Peyer's patch (tissue), 4 donors: ENCODE results near the gene SIX5. TPM values are rescaled to one million over a fixed set of nuclear protein-coding genes. Genes with fewer than 3 reads are reported as not detected.

Experiments used
- DNase-seq, 3 donors: peaks; one replicate each; pipeline ENCODE4 v3.0.0-alpha.2; 2017 to 2019
- H3K27ac ChIP-seq, 4 donors: fragments of 200-600 bp; sonication (generic); one replicate each; pipeline ENCODE4 v1.5.1; 2016 to 2019
- H3K27me3 ChIP-seq, 2 donors: fragments of 200-600 bp; sonication (generic); one replicate each; pipeline ENCODE4 v1.5.1; 2019
- H3K36me3 ChIP-seq, 3 donors: fragments of 200-600 bp; sonication (generic); one replicate each; pipeline ENCODE4 v1.5.1; 2016 to 2019
- H3K4me1 ChIP-seq, 4 donors: fragments of 200-600 bp; sonication (generic); one replicate each; pipeline ENCODE4 v1.5.1; 2016 to 2019
- H3K4me3 ChIP-seq, 4 donors: fragments of 200-600 bp; sonication (generic); 1 replicate in 3 of 4; 2 replicates in 1 of 4; pipeline ENCODE4 v1.5.1; 2016 to 2019; ENCODE audit warnings: mild to moderate bottlenecking in 1 of 4
- H3K9me3 ChIP-seq, 4 donors: fragments of 200-600 bp; sonication (generic); one replicate each; pipeline ENCODE4 v1.5.1; 2016 to 2019; ENCODE audit warnings: mild to moderate bottlenecking in 1 of 4
- POLR2A ChIP-seq, 2 donors: fragments of 450-650 bp; IDR thresholded peaks; one replicate each; pipeline ENCODE4 v1.5.1; 2017; ENCODE audit warnings: antibody characterized with exemption in 2 of 2, mild to moderate bottlenecking in 2 of 2, moderate library complexity in 2 of 2
- total RNA-seq, 4 donors: library from RNA; depleted of rRNA; stranded (reverse); fragments of >200 nt; gene quantifications; one replicate each; pipeline ENCODE4 v1.1.0, GENCODE V29; 2016
- TF ChIP-seq, protein P1 (sequence below), 6 experiments: fragments of 450-650 bp in 4 of 6; fragments of 200-600 bp in 2 of 6; sonication (generic) in 1 of 6; IDR thresholded peaks; one replicate each; pipeline ENCODE4 v1.5.1; 2017 to 2019; ENCODE audit warnings: antibody characterized with exemption in 6 of 6, mild to moderate bottlenecking in 3 of 6, moderate library complexity in 1 of 6

The SIX5 gene
- total RNA-seq, 4 donors from 2014 or later, result 3.3 to 11.5 (median 6.2) TPM

DNA sequence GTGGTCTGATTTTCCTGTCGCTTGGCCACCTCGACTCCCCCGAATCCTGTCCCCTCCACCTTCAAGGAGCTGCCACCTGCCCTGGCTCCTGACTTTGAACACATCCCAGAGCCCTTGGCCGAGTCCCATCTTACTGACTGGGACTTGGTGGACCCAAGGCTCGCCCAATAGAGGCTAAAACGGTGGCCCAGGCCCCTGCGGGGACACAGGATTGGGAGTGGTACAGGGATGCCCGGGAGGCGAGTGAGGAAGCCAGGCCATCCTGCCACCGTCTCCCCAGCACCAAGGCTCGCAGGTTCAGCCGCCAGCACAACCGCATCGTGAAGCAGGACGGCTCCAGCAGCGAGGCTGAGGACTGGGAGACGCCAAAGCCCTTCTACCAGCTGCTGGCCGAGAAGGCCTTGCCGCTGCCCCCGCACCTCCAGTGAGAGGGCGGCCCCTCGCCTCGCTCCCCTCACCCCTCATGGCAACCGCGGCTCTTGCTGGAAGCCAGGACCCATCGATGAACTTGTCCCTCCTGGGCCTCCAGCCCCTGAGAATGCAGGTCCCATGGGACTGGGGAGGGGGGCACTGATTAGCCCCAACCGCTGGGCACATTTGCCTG lies 5.3 kb downstream of the SIX5 start:
- Histone ChIP-seq H3K36me3 (no peaks in the 10 kb centered on the region), H3K27me3 (no peaks in the 10 kb centered on the region), H3K4me3 (no peak overlapping the region), H3K27ac (no peak overlapping the region), H3K9me3 (no peaks in the 10 kb centered on the region), H3K4me1 (peaks cover 0 to 36% (median 7%) of the 10 kb centered on the region in 4 donors)
- TF ChIP-seq POLR2A (IDR thresholded peaks at IDR 0.05), result no peak
- TF ChIP-seq, protein P1, sequence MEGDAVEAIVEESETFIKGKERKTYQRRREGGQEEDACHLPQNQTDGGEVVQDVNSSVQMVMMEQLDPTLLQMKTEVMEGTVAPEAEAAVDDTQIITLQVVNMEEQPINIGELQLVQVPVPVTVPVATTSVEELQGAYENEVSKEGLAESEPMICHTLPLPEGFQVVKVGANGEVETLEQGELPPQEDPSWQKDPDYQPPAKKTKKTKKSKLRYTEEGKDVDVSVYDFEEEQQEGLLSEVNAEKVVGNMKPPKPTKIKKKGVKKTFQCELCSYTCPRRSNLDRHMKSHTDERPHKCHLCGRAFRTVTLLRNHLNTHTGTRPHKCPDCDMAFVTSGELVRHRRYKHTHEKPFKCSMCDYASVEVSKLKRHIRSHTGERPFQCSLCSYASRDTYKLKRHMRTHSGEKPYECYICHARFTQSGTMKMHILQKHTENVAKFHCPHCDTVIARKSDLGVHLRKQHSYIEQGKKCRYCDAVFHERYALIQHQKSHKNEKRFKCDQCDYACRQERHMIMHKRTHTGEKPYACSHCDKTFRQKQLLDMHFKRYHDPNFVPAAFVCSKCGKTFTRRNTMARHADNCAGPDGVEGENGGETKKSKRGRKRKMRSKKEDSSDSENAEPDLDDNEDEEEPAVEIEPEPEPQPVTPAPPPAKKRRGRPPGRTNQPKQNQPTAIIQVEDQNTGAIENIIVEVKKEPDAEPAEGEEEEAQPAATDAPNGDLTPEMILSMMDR (IDR thresholded peaks at IDR 0.05), result no peak
- DNase-seq, result no peak

DNA sequence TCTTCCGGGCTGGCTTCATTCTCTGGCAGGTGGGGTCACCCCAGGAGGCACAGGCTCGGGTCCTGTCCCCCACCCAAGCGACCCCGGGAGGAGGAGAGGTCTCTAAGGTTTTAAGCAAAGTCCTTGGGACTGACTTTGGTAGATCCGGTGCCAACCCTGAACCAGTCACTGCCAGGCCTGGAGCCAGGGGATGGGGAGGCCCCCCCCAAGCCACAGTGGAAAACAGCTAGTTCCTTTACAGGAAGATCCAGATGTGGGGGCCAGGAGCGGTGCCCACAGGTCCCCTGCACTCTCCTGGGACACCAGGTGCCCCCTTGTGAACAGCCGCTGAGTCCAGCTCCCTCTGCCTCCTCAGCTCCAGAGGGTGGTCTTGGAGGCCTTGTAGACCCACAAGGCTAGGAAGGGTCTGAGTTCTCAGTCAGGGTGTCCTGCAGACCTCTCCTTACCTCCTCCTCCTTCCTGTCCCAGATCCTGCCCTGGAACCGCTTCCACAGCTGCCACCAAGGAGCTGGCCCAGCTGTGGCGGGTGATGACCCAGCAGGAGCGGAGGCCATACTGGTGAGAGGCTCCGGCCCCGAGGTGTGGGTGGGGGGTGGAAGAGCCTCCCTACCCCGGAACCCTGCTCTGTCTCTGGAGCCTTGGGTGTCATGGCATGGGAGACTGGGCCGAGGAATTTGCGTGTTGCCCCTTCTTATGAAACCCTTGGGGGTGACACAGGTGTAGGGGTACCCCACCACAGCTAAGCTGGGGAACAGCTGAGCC lies 6.0 kb downstream of the SIX5 start:
- Histone ChIP-seq H3K36me3 (no peaks in the 10 kb centered on the region), H3K4me3 (no peak overlapping the region), H3K9me3 (no peaks in the 10 kb centered on the region), H3K27me3 (no peaks in the 10 kb centered on the region), H3K27ac (no peak overlapping the region), H3K4me1 (peaks cover 0 to 36% (median 5%) of the 10 kb centered on the region in 4 donors)
- no peak for DNase-seq
- TF ChIP-seq, protein P1 (IDR thresholded peaks at IDR 0.05), result no peak
- TF ChIP-seq POLR2A (IDR thresholded peaks at IDR 0.05), result no peak

DNA sequence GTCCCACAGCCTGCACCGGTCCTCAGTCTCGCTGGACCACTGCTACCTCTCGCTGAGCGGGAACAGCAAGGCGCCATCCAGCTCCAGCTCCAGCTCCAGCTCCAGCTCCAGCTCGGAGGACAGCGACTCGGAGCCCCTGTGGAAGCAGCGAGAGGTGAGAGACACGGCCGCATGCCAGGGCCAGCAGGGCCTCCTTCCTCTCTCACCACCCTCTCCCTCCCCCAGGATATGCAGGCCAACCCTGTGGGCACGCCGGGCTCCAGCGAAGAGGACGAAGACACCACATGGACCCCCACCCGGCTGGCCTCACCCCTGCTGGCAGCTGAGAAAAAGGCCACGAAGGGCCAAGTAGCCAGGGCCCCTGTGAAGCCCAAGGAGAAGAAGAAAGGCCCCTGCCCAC lies 7.3 kb downstream of the SIX5 start:
- H3K9me3 ChIP-seq, result no peaks in the 10 kb centered on the region
- H3K4me3 ChIP-seq, result no peak overlapping the region
- H3K36me3 ChIP-seq, result no peaks in the 10 kb centered on the region
- DNase-seq, result no peak
- H3K4me1 ChIP-seq, result peaks cover 0 to 32% (median 0%) of the 10 kb centered on the region in 4 donors
- TF ChIP-seq, protein P1 (IDR thresholded peaks at IDR 0.05), result no peak
- TF ChIP-seq POLR2A (IDR thresholded peaks at IDR 0.05), result no peak
- no peaks in the 10 kb centered on the region for H3K27me3 ChIP-seq
- no peak overlapping the region for H3K27ac ChIP-seq

DNA sequence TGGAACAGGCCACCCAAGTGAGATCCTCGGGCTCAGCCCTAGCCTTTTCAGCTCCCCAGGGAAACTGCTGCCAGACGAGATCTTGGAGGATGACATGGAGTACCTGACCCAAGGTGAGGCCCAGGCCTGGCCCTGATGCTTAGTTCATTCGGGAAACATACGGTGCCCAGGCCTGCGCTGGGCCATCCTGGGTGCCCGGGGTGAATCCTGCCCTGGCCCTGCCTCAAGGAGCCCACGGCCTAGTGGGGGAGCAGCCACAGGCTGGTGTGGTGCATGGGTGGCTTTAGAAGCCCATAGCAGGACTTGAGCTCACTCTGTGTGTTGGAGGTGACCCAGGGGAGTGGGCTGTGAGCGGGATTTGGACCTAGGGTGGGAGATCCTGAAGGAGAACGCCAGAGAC lies 10.1 kb downstream of the SIX5 start:
- TF ChIP-seq POLR2A (IDR thresholded peaks at IDR 0.05), result no peak
- TF ChIP-seq, protein P1 (IDR thresholded peaks at IDR 0.05), result no peak
- Histone ChIP-seq H3K36me3 (no peaks in the 10 kb centered on the region), H3K4me3 (no peak overlapping the region), H3K27ac (no peak overlapping the region), H3K9me3 (no peaks in the 10 kb centered on the region), H3K4me1 (peaks cover 0 to 5% (median 0%) of the 10 kb centered on the region in 4 donors), H3K27me3 (no peaks in the 10 kb centered on the region)
- no peak for DNase-seq

DNA sequence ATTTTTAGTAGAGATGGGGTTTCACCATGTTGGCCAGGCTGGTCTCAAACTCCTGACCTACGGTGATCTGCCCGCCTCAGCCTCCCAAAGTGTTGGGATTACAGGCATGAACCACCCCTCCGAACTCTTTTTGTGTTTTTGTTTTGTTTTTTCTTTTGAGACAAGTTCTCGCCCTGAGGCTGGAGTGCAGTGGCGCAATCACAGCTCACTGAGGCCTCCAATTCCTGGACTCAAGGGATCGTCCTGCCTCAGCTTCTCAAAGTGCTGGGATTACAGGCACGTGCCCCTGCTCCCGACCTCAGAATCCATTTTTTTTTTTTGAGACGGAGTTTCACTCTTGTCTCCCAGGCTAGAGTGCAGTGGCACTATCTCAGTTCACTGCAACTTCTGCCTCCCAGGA lies 11.4 kb downstream of the SIX5 start:
- Histone ChIP-seq H3K9me3 (no peaks in the 10 kb centered on the region), H3K27ac (no peak overlapping the region), H3K4me3 (no peak overlapping the region), H3K4me1 (no peaks in the 10 kb centered on the region), H3K36me3 (no peaks in the 10 kb centered on the region), H3K27me3 (no peaks in the 10 kb centered on the region)
- TF ChIP-seq, protein P1 (IDR thresholded peaks at IDR 0.05), result no peak
- TF ChIP-seq POLR2A (IDR thresholded peaks at IDR 0.05), result no peak
- DNase-seq, result no peak
